Putamen (tissue), 1 donor: ENCODE measurements around the gene TMEM163.

Source experiments
- DNase-seq: peaks from one replicate; pipeline ENCODE4 v3.0.0-alpha.2; 2016; ENCODE audit warnings: low spot score

The TMEM163 gene

GRCh38 chr2:134407154-134407890, 311.5 kb downstream of the TMEM163 start:
- DNase-seq, result no peak

GRCh38 chr2:134406736-134407135, 312.1 kb downstream of the TMEM163 start:
- no peak for DNase-seq

DNA sequence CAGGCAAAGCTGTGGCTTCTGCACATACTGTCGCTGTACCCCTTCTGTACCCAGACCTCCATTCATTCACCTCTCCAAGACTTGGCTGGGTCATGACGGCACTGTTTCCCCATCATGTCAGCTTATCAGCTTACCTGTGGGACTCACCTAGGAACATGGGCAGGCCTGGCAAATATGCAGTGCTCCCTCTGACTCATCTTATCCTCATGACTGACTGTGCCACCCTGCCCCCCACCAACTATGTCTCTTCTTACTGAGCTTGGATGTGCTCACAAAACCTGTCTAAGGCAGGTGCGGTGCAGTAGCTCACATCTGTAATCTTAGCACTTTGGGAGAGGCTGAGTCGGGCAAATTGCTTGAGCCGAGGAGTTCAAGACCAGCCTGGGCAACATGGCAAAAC, 312.5 kb downstream of the TMEM163 start:
- no peak for DNase-seq
